SK-N-SH treated with all-trans-retinoic acid at 6 μM for 48 hours (cell line): ENCODE measurements around the gene GPR62.
A peak's percentile ranks its signal among the peaks of the same experiment; 100 is the strongest.

Experiments
- ATAC-seq: fragments of 200-7000 bp; cut with Tn5 transposase; 3 replicates; pipeline ENCODE4 v1.9.1; 2020; ENCODE audit warnings: mild to moderate bottlenecking, moderate library complexity
- CREB5 ChIP-seq: fragments of 250-450 bp; sonication (Bioruptor Pico); IDR thresholded peaks from 2 replicates; pipeline ENCODE4 v1.5.1; 2020; ENCODE audit warnings: low read depth, mild to moderate bottlenecking, moderate library complexity
- CSRNP3 ChIP-seq: fragments of 250-450 bp; sonication (Bioruptor Pico); IDR thresholded peaks from 2 replicates; pipeline ENCODE4 v1.5.1; 2021; ENCODE audit warnings: mild to moderate bottlenecking, moderate library complexity
- ISL1 ChIP-seq: fragments of 250-450 bp; sonication (Bioruptor Pico); IDR thresholded peaks from 2 replicates; pipeline ENCODE4 v2.1.2; 2022; ENCODE audit warnings: mild to moderate bottlenecking, moderate library complexity
- OSR1 ChIP-seq: fragments of 250-450 bp; sonication (Bioruptor Pico); IDR thresholded peaks from 2 replicates; pipeline ENCODE4 v1.8.0; 2022; ENCODE audit warnings: moderate library complexity, mild to moderate bottlenecking, inconsistent platforms
- PPARA ChIP-seq: fragments of 250-450 bp; sonication (Bioruptor Pico); IDR thresholded peaks from 2 replicates; pipeline ENCODE4 v1.5.0; 2020; ENCODE audit warnings: mild to moderate bottlenecking, borderline replicate concordance
- RARB ChIP-seq: fragments of 250-450 bp; sonication (Bioruptor Pico); IDR thresholded peaks from 2 replicates; pipeline ENCODE4 v1.8.0; 2021; ENCODE audit warnings: mild to moderate bottlenecking, moderate library complexity
- SNAI2 ChIP-seq: fragments of 250-450 bp; sonication (Bioruptor Pico); IDR thresholded peaks from 2 replicates; pipeline ENCODE4 v1.5.0; 2020; ENCODE audit warnings: mild to moderate bottlenecking, moderate library complexity
- TCF4 ChIP-seq: fragments of 250-450 bp; sonication (Bioruptor Pico); IDR thresholded peaks from 2 replicates; pipeline ENCODE4 v1.8.0; 2021; ENCODE audit warnings: mild to moderate bottlenecking, moderate library complexity, borderline replicate concordance
- TOX ChIP-seq: fragments of 250-450 bp; sonication (Bioruptor Pico); IDR thresholded peaks from 2 replicates; pipeline ENCODE4 v1.8.0; 2021; ENCODE audit warnings: mild to moderate bottlenecking, moderate library complexity, borderline replicate concordance
- TSHZ2 ChIP-seq: fragments of 250-450 bp; sonication (Bioruptor Pico); IDR thresholded peaks from 2 replicates; pipeline ENCODE4 v1.5.0; 2020; ENCODE audit warnings: mild to moderate bottlenecking, moderate library complexity
- ZC3H10 ChIP-seq: fragments of 250-450 bp; sonication (Bioruptor Pico); IDR thresholded peaks from 2 replicates; pipeline ENCODE4 v1.5.1; 2021; ENCODE audit warnings: mild to moderate bottlenecking, moderate library complexity
- ZFP3 ChIP-seq: fragments of 250-450 bp; sonication (Bioruptor Pico); IDR thresholded peaks from 2 replicates; pipeline ENCODE4 v1.5.0; 2020; ENCODE audit warnings: mild to moderate bottlenecking, moderate library complexity
- ZFP30 ChIP-seq: fragments of 450-650 bp; formaldehyde crosslinking; IDR thresholded peaks from 2 replicates; pipeline ENCODE4 v1.5.0; 2022; ENCODE audit warnings: mild to moderate bottlenecking, moderate library complexity
- ZNF565 ChIP-seq: fragments of 450-650 bp; formaldehyde crosslinking; conservative IDR thresholded peaks from 2 replicates; pipeline ENCODE4 v1.5.0; 2020; ENCODE audit warnings: low read depth, mild to moderate bottlenecking, moderate library complexity
- ZNF70 ChIP-seq: fragments of 450-650 bp; formaldehyde crosslinking; IDR thresholded peaks from 2 replicates; pipeline ENCODE4 v1.5.0; 2020; ENCODE audit warnings: mild to moderate bottlenecking, moderate library complexity
- ZNF8 ChIP-seq: fragments of 450-650 bp; formaldehyde crosslinking; IDR thresholded peaks from 2 replicates; pipeline ENCODE4 v1.5.0; 2020; ENCODE audit warnings: mild to moderate bottlenecking, moderate library complexity
- TF ChIP-seq, protein P1 (sequence below): fragments of 250-450 bp; sonication (Bioruptor Pico); IDR thresholded peaks from 2 replicates; pipeline ENCODE4 v1.8.0; 2020; ENCODE audit warnings: mild to moderate bottlenecking, moderate library complexity, borderline replicate concordance

Gene GPR62

DNA sequence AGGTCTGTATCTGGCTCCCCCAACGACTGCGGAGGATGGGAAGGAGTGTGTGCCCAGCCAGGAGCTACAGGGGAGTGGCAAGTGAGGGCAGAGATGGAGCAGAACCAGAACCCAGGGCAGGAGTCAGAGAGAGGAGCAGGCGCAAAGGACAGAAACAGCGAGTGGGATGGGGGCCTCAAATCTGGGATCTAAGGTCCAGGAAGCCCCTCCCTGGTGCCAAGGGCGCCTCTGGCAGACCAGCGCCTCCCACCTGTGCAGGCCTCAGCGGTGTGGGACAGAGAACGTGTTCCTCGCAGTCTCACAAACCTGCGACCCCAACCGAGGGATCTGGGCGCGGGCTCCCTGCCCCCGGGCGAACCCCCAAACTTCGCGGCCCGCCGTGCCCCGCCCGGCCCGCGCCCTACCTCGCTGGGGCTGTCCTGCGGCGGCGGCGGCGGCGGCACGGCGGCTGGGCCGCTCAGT lies 11.8 kb downstream of the GPR62 start:
- ATAC-seq: peak; percentile 53
- TF ChIP-seq TSHZ2: no peak

- TF ChIP-seq ZC3H10 (CRISPR knock-in tag): no peak
- no peak for TF ChIP-seq RARB (CRISPR knock-in tag)
- TF ChIP-seq CREB5: no peak
- no peak for TF ChIP-seq CSRNP3 (CRISPR knock-in tag)
- no peak for TF ChIP-seq ZFP30 (CRISPR knock-in tag)
- TF ChIP-seq, protein P1, sequence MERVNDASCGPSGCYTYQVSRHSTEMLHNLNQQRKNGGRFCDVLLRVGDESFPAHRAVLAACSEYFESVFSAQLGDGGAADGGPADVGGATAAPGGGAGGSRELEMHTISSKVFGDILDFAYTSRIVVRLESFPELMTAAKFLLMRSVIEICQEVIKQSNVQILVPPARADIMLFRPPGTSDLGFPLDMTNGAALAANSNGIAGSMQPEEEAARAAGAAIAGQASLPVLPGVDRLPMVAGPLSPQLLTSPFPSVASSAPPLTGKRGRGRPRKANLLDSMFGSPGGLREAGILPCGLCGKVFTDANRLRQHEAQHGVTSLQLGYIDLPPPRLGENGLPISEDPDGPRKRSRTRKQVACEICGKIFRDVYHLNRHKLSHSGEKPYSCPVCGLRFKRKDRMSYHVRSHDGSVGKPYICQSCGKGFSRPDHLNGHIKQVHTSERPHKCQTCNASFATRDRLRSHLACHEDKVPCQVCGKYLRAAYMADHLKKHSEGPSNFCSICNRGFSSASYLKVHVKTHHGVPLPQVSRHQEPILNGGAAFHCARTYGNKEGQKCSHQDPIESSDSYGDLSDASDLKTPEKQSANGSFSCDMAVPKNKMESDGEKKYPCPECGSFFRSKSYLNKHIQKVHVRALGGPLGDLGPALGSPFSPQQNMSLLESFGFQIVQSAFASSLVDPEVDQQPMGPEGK (CRISPR knock-in tag): no peak
- TF ChIP-seq TOX (CRISPR knock-in tag): no peak
- TF ChIP-seq TCF4 (CRISPR knock-in tag): no peak
- no peak for TF ChIP-seq ZNF8 (CRISPR knock-in tag)
- TF ChIP-seq SNAI2 (CRISPR knock-in tag): no peak
- no peak for TF ChIP-seq PPARA (CRISPR knock-in tag)
- no peak for TF ChIP-seq OSR1 (CRISPR knock-in tag)
- no peak for TF ChIP-seq ZNF565 (CRISPR knock-in tag)
- TF ChIP-seq ISL1 (CRISPR knock-in tag): no peak
- no peak for TF ChIP-seq ZNF70 (CRISPR knock-in tag)
- peak; percentile 73 for ATAC-seq
These were observed 12.4 kb downstream of the GPR62 start, which contains the start of gene PCBP4 for GRCh38 chr3:51967384-51968169. Gene PCBP4 (minus strand): TSS chr3:51967454. CDS start chr3:51961240, 6,214 bp downstream.

DNA sequence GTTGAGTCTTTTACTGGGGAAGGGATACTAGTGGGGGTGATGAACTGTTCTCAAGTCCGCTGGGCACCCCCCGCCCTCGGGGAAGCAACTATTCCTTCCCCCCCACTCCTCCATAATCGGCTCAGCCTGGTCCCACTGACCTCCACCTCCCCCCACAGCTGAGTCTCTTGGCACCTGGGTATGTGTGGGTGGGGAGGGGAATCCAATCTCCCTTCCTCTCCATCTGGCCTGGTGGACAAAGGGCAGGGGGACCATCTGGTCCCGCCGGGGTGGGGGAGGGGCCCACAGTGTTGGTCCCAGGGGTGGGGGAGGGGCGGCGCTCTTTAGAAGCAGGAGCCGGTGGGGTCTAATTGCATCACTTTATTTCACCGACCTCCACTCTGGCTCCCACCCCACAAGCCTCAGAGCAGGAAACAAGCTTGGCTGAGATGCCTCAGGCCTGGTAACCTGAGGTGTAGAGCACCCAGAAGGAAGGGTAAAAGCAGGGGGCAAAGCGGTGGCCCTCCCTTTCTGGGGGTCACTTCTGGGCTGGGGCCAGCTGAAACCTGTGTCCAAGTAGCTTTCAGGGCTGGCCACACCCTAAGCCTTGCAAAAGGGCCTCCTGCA lies 13.1 kb downstream of the GPR62 start:
- peak; percentile 44 for ATAC-seq

DNA sequence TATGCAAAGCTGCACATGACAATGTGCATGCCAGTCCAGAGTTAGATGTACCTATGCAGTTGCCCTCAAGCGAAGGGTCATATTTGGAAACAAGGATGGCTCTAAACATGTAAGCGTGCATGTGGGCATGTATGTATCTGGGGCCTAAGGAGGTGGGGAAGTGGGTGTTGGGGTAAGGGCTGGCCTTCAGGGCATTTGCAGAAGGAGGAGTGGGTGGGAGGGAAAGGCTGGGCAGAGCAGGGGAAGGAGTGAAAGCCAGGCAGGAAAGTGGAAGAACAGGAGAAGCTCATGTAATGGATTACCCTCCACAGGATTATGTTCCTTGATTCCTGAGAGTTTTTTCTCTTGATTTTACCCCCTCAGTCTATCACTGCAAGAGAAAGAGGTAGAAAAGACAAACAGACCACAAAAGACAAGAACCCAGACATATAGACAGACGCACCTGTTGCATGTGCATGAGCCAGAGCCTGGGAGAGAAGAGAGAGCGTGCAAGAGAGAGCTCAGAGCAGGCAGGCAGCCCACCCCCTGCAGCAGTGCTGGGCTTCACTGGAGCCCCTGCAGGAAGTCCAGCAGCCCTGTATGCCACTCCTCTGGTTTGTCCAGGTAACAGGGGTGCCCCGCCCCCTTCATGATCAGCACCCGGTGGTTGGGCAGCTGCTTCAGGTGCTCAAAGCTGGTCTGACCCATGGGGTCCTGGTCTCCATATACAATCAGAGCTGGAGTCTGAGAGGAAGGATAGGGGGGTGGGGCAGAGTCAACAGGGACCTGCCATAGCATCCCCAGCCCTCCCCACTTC lies 13.9 kb downstream of the GPR62 start:
- no peak for TF ChIP-seq PPARA (CRISPR knock-in tag)
- TF ChIP-seq, all 23 proteins: peak for 0
- no peak for ATAC-seq

More for the DNA sequence above, 13.1 kb downstream of the GPR62 start:
- TF ChIP-seq ZNF70 (CRISPR knock-in tag): peak; percentile 92
- no peak for TF ChIP-seq ZFP3 (CRISPR knock-in tag)
